Measurements from ENCODE around the gene MIB2.

Gene MIB2

DNA sequence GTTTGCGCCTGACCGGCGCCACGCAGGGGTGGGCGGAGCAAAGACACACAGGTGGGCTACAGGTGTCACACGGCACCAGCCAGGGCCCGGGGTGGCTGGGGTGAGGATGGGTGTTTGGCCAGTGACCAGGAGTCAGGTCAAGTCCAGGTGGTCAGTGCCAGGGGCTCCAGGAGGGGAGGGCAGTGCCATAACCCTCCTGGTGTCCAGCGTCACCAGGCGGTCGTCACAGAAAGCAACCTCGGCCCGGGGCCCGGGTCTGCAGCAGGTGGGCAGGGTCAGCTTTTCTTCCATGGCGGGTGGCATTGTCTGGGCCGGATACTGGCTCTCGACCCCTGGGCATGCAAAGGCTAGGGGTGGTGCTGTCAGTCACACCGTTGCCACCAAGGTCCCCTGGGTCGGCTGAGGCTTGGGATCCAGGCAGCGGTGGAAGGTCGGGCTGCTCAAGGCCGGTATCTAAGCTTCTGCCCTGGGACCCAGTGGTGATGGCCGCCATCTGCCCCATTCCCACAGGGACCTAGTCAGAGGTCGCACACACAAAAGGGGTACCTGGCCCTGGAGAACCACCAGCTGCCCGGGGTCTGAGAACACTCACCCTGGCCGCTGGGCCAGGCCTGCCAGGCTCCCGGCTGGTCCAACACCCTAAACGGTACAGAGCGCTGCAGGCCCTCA lies 17.1 kb upstream of the MIB2 start:
- DNase-seq (ENCODE audit: low read depth in 2 of 2), result no peak

DNA sequence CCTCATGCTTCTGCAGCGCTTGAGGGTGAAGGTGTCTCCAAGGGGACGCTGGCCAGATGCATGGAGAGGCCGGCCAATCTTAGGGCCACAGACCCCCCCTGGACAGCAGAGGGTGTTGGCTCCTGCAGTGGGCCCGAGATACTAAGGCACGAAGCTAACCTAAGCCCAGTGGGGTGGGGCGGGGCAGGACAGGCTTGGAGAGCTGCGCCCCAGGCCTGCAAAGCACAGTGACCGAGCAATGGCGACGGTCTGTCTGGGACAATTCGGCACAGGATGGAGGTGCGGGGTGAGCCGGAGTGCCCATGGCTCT lies 16.6 kb upstream of the MIB2 start:
- no peak for DNase-seq (ENCODE audit: low read depth in 2 of 2)

DNA sequence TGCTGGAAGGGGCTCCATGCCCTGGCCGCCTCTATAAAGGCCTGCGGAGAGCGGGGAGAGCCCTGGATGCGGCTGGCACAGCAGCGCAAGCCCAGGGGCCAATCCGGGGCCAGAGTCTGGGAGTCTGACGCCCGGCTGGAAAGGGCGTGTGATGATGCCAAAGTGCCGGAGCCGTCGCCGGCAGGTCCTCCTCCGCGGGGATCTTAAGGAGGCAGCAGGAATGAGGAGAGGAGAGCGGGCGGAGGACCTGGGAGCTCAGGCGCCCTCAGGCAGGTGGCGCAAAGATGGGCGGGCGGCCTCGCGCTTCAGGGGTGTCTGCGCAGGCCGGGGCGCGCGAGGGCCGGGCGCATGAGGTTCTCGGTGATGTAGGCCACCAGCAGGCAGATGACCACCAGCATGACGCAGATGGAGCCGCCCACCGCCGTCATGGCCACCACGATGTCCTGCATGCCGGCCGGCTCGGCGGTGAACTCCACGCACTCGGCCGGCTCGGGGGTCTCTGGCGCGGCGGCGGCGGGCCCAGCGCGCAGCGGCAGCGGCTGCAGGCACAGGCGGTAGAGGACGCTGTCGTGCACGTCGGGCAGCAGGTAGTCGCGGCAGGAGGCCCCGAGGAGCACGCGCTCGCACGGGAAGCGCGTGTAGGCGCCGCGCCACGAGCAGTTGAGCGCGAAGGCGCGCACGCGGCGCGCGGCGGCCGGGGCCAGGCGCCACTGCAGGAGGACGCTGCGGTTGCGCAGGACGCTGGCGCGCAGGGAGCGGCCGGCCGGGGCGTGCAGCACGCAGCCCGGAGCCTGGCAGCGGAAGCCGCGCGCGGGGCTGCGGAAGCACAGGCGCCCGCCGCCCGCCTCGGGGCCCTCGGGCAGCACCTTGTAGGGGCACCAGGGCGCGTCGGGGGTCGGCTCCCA lies 16.0 kb upstream of the MIB2 start:
- no peak for DNase-seq (ENCODE audit: low read depth in 2 of 2)

DNA sequence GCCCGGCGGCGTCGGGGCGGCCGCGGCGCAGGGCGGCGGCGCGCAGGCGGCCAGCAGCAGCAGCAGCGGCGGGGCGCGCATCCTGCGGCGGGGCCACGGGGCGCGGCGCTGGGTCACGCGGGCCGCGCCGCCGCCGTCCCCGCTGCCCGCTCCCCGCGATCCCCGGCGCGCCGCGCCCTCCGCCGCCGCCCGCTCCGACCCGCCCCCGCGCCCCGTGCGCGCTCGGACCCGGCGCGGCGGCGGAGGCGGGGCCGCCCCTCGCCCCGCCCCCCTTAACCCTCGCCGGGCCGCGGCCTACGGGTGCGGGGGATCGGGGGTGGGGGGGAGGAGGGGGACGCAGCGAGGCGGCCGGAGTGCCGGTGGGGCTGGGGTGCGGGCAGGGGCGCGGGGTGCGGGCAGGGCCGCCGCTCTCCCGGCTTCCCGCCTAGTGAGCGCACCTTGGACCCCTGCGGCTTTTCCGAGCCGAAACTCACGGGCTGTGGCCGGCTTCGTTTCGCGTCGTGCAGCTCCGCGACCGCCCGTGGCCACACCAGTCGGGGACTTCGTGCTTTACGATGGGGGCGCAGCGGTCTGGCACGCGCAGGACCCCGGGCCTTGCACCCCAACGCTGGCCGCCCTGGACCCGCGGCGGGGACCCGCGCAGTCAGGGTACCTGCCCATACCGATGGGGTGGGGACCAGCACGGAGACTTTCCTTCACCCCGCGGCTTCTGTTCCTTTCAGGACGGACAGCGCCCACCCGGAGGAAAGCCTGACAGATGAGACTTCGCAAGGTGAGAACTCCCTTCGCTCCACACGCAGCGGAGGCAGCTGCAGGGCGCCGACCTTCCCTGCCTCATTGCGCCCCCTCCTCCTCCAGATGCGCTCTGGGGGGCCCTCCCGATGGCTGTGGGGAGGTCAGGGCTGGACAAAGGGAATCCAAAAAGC lies 15.1 kb upstream of the MIB2 start, which contains the start of gene FNDC10:
FNDC10 (minus strand) TSS at position 201 of the 926 bp plus-strand sequence; CDS start at position 81, 120 bp downstream.
- DNase-seq (ENCODE audit: low read depth in 2 of 2), result no peak

DNA sequence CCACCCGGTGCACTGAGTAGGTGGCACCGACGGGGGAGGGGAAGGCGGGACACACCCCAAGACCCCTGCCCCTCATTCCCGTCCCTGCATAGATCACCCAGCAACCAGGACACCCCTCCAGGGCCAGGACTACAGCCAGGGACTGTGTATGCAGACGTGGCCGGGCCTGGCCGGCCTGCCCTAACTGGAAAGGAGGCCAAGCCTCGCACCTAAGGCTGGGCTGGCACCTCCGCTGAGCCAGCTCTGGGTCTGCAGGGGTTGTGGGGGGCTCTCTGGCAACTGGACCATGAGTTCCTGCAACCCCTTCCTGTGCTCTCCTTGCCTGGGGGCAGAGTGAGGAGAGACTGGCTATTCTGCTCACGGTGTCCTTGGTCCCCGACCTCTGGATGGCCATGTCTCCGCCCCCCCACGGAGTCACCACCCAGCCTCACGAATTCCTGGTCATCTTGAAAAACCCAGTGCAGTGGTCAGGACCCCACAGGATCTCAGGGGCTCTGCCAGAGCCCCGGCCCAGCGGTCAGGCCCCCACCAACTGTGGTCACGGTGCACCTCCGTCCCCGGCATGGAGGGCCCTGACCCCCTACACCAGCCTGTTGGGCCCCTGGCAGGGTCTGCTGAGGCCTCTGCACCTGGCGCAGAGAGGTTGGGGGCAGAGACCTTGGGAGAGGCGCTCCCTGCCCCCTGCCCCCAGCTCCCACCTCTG lies 14.3 kb upstream of the MIB2 start:
- no peak for DNase-seq (ENCODE audit: low read depth in 2 of 2)

DNA sequence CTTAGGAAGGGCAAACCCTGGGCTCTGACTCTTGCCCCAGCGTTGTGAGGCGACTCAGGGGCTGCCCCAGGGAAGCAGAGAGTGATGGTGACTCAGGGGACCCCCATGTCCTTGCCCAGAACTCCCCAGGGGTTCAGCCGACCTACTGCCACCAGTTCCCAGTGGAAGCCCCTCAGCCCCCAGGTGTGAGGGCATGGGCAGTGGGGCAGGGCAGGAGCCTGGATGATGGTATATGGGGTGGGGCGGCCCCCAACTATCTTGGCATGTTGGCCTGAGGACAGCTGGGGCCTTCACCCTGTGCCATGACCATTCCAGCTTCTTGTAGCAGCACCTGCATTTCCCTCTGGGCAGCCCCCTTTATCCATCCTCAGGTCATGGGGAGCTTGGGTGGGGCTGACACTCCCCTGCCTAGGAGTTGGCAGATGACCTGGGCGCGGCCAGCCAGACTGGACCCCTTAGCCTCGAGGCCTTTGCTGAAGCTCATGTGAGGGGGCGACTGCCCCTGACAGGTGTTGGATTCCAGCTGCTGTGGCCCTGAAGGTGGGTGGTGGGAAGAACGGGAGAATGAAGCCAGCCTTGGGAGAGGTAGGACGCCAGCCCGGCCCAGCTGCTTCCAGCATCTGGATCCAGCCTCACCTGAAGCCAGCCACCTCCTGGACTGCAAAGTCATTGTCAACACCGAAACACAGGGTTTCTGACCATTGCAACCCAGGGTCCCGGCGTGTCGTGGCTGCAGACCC lies 13.6 kb upstream of the MIB2 start:
- no peak for DNase-seq (ENCODE audit: low read depth in 2 of 2)

DNA sequence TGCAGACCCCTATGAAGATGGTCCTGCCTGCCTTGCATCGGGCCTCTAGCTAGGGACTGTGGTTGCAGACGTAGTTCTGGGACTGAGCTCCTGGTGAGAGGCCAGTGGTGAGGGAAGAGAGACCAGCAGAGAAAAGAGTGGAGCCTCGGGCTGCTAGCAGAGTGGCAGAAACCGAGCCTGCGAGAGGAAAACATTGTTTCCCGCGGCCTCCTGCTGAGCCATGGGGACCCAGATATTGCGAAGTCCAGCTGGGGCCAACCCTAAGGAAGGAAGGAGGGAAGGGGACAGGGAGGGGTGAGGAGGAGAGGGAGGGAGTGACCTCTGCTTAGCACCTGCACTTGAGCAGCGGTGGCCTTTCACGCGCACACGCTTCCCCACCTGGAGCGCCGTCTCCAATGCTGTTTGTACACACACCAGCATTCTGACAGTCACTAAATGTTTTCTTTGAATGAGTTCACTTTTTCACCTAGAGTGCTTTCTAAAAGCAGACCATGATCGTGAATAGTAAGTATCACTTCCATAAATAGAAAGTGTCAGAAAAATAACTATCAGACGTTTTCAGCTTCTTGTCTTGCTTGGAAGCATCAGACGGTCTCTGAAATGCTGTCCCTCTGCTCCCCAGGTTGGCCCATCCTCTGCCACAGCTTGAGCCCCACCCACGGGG lies 12.9 kb upstream of the MIB2 start:
- DNase-seq (ENCODE audit: low read depth in 2 of 2), result no peak

DNA sequence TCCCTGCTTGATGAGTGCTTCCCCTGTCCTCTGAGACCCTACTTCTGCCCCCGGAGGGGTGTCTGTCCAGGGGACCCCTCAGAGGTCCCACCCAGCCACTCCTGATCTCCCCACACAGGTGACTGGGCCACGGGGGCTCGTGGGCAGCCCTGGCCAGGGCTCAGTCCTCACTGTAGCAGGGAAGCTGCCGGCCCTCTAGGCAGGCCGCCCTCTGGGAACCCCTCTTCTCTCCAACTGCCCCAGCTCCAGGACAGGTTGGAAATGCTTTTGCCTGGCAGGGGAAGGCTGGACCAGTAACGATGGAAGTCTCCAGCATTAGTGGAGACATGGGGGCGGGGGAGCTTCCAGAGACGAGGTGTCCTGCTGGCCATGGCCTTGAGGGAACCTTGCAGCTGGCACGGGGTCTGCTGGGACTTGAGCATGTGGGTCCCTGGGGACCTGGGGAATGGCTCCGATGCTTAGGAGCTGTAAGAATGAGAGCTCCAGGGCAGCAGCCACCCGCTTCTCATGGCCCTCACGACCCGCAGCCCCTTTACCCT lies 12.3 kb upstream of the MIB2 start:
- DNase-seq (ENCODE audit: low read depth in 2 of 2), result no peak

DNA sequence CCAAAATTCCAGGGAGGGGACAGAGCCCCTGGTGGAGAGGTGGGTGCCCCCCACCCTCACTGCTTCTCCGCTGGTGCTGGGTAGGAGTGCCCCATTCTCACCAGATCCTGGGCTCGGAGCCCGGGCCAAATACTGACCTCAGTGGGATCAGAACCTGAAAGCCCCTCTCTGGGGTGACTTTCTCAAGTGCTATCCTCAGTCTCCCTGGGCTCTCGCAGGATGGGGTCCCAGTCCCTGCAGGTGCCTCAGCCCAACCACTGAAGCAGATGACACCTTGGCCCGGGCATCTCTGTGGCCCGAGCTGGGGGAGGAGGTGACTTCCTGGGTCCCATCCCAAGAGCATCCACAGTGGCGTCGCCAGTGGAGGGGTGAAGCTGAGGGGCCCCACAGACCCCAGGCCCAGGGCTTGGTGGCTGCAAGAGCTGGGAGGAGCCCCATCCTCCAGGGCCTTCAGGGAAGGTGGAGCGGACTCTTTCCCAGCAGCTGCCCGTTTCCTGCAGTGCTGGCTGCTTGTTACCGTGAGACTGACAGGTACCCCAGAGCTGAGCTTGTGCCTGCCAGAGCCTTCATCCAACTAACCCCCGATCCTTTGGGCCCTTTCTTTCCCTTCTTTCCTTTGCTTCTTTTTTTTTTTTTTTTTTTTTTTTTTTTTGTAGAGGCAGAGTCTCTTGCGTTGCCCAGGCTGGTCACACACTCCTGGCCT lies 11.5 kb upstream of the MIB2 start:
- no peak for DNase-seq (ENCODE audit: low read depth in 2 of 2)

DNA sequence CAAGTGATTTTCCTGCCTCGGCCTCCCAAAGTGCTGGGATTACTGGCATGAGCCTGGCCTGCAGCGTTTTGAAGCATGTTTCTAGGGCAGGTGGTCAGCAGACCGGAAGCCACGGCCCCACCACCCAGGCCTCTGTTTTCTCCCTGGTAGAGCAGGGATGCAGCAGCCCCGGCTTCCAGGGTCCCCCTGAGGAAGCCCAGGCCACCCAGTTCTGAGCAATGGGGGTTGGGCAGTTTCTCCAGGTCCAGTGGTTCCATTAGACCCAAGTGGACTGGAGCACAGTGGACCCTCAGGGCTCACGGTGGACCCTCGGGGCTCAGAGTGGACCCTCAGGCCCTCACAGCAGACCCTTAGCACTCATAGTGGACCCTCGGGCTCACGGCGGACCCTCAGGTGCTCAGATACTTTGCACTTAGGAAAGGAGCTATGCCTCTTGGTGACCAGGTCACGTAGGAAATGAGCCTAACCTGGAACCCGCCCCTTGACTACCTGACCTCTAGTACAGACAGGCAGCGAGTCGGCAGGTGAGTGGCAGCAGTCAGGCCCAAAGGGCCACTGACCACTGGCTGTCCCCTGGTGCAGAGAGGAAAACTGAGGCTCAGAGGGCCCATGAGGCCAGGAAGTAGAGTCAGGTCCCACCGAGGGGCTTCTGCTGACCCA lies 10.8 kb upstream of the MIB2 start:
- no peak for DNase-seq (ENCODE audit: low read depth in 2 of 2)

DNA sequence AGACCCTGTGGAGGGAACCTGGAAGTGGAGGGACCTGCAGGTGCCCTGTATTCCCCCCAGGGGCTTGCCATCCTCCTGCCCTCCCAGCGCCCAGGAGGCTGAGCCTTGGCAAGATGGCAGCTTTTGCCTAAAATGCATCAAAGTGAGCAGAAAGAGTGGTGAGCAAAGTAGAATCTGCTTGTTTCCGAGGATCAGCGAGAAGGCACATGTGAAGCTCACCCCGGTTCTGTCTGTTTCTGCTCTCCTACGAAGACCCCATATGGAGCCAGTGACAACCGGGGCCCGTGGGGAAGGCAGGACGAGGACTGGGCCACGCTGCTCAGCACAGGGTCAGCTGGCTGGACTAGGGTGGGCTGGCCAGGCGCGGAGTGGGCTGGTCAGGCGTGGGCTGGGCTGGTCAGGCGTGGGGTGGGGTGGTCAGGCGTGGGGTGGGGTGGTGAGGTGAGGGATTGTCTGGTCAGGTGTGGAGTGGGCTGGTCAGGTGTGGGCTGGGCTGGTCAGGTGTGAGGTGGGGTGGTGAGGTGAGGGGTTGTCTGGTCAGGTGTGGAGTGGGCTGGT lies 10.2 kb upstream of the MIB2 start:
- no peak for DNase-seq (ENCODE audit: low read depth in 2 of 2)

DNA sequence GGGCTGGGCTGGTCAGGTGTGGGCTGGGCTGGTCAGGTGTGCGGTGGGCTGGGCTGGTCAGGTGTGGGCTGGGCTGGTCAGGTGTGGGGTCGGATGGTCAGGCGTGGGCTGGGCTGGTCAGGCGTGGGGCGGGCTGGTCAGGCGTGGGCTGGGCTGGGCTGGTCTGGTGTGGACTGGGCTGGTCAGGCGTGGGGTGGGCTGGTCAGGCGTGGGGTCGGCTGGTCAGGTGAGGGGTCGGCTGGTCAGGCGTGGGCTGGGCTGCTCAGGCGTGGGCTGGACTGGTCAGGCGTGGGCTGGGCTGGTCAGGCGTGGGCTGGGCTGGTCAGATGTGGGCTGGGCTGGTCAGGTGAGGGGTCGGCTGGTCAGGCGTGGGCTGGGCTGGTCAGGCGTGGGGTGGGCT lies 9.6 kb upstream of the MIB2 start:
- no peak for DNase-seq (ENCODE audit: low read depth in 2 of 2)

DNA sequence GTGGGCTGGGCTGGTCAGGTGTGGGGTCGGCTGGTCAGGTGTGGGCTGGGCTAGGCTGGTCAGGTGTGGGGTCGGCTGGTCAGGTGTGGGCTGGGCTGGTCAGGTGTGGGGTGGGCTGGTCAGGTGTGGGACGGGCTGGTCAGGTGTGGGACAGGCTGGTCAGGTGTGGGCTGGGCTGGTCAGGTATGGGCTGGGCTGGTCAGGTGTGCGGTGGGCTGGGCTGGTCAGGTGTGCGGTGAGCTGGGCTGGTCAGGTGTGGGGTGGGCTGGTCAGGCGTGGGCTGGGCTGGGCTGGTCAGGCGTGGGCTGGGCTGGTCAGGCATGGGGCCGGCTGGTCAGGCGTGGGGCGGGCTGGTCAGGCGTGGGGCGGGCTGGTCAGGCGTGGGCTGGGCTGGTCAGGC lies 9.1 kb upstream of the MIB2 start:
- no peak for DNase-seq (ENCODE audit: low read depth in 2 of 2)

DNA sequence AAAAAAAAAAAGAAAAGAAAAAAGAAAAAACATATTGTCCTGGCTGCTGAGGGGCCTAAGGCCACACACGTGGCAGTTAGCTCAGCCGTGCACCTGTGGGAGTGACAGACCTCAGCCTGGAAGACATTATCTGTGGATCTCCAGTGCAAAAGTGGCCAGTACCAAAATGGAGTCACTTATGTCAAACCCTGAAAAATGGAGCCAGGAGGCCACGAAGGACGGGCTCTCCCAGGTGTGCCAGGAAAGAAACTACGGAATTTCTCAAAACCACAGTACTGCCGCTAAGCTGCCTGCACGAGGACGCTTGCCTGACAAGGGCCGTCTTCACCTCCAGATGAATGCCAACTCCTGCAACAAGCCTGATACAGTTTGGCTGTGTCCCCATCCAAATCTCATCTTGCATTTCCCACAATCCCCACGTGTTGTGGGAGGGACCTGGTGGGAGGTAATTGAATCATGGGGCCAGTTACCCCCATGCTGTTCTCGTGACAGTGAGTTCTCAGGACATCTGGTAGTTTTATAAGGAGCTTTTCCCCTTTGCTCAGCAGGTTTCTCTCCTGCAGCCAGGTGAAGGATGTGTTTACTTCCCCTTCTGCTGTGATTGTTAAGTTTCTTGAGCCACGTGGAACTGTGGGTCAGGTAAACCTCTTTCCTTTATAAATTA lies 5.3 kb upstream of the MIB2 start:
- no peak for DNase-seq (ENCODE audit: low read depth in 2 of 2)

DNA sequence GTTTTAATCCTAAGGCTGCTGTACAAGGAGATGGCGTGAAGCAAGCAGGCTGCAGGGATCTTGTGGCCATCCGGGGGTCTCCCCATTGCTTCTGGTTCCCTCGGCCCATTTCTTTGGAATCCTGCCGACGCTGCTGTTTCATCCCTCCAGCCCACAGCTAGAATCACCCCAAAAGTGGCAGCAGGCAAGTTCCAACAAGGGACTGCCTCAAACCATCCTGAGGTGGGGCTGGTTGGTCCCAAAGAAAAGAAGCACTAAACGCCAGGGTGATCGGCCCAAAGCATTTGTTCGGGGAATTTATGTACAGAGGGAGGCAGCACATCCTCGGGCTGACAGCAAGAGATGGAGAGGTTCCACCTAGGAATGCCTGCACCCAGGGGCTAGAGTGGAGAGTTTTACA lies 4.5 kb upstream of the MIB2 start:
- DNase-seq (ENCODE audit: low read depth in 2 of 2), result no peak

DNA sequence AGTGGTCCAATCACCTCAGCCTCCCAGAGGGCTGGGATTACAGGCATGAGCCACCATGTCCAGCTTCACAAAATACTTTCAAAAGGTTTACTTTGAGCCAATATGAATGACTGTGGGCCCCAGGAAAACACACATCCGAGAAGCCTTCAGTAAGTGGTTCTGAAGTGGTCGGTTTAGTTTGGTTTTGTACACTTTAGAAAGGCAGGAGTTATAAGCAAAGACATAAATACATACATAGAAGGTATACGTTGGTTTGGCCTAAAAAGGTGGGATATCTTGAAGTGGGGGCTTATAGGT lies 3.2 kb upstream of the MIB2 start:
- DNase-seq (ENCODE audit: low read depth in 2 of 2), result no peak

DNA sequence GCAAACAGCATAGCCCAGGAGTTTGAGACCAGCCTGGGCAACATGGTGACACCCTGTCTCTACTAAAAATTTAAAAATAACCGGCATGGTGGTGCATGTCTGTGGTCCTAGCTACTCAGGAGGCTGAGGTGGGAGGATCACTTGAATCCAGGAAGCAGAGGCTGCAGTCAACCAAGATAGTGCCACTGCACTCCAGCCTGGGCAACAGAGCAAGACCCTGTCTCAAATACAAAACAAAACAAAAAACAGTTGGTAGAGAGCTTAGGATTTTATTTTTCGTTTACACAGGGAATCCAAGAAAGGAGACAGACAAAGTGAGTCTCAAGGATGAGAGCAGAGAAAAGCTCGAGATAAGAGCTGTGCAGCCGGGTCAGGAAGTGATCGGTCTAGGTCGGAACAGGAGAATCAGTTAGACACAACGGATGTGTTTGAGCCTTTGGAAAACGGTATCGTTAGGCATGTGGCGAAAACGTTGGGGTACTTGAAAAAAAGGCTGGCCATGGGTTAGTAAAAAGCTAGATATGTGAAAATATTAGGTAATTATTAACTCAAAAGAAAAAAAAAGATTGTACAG lies 1.7 kb upstream of the MIB2 start:
- DNase-seq (ENCODE audit: low read depth in 2 of 2), result no peak
